ENCODE measurements around the gene MARVELD3.
A peak's percentile ranks its signal among the peaks of the same experiment; 100 is the strongest.
"Not testable (repeated sequence)": the region's sequence is repeated elsewhere in the genome, so short reads cannot be mapped to it uniquely, and the experiment has no call there.

Gene MARVELD3

DNA sequence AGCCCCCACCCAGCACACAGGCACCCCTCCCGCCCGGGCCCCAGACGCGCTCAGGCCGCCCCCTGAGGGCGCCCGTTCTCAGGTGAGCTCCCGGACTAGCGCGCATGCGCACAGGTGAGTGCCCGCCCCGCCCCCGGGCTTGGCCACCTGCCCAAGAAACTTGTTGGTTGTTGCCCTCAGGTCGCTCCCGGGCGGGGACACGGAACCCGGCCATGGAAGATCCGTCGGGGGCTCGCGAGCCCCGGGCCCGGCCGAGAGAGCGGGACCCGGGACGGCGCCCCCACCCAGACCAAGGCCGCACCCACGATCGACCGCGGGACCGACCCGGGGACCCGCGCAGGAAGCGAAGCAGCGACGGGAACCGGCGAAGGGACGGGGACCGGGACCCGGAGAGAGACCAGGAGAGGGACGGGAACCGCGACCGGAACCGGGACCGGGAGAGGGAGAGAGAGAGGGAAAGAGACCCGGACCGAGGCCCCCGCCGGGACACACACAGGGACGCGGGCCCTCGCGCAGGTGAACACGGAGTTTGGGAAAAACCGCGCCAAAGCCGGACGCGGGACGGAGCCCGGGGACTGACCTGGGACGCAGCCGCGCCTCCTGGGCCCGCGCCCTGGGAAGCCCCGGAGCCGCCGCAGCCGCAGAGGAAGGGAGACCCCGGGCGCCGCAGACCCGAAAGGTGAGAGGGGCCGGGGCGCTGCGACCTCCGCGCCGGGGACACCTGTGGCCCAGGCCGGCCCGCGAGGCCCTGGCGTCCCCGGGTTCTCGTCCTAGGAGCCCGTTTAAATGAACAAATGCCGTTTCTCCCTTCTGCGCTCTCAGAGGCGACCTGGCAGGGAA lies at the start of gene MARVELD3:
Gene MARVELD3 (plus strand): TSS at position 167 of the 840 bp plus-strand sequence. CDS start 46 bp downstream, at position 213.
- DNase-seq (ENCODE audit: low read depth in 2 of 2) = no peak

GRCh38 chr16:71576971-71577370 lies 49.0 kb upstream of the MARVELD3 start, which contains the start of gene TAT:
TSS of gene TAT (minus strand) at chr16:71577092. CDS start at chr16:71576415, 677 bp downstream.
- no peak for DNase-seq (ENCODE audit: low read depth in 2 of 2)

DNA sequence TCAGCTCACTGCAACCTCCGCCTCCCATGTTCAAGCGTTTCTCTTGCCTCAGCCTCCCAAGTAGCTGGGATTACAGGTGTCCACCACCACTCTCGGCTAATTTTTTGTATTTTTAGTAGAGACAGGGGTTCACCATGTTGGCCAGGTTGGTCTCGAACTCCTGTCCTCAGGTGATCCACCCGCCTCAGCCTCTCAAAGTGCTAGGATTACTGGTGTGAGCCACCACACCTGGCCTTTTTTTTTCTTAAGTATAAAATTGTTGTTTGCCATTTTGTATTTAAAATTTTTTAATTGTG lies 43.5 kb upstream of the MARVELD3 start:
- not testable (repeated sequence) for DNase-seq (ENCODE audit: low read depth in 2 of 2)

- no peak for DNase-seq (ENCODE audit: low read depth in 2 of 2)
Measured at GRCh38 chr16:71584543-71585317, 41.3 kb upstream of the MARVELD3 start.

DNA sequence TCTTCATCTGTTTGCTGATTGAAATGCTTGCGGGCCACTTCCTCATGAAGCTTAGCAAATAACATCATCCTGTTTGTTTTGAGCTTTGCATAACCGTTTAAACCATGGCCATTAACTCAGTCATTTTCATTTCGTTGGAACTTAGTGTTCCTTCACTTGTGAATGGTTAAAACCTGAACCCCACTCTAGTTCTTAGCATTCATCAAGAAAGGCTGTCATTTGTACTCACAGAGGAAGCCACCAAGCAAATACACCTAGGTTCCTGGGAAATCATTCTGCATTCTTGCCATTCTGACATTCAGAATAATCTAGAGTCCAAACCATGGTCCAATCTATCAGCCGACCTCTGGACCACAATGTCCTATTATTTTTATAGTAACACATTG lies 40.7 kb upstream of the MARVELD3 start:
- no peak for DNase-seq (ENCODE audit: low read depth in 2 of 2)

DNA sequence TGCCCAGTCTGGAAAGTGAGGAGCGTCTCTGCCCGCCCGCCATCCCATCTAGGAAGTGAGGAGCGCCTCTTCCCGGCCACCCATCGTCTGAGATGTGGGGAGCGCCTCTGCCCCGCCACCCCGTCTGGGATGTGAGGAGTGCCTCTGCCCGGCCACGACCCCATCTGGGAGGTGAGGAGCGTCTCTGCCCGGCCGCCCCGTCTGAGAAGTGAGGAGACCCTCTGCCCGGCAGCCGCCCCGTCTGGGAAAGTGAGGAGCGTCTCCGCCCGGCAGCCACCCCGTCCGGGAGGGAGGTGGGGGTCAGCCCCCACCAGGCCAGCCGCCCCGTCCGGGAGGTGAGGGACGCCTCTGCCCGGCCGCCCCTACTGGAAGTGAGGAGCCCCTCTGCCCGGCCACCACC lies 36.6 kb upstream of the MARVELD3 start:
- DNase-seq (ENCODE audit: low read depth in 2 of 2) = not testable (repeated sequence)

GRCh38 chr16:71590071-71590470 lies 35.9 kb upstream of the MARVELD3 start:
- not testable (repeated sequence) for DNase-seq (ENCODE audit: low read depth in 2 of 2)

- DNase-seq (ENCODE audit: low read depth in 2 of 2) = no peak
Measured at GRCh38 chr16:71590584-71590983, 35.4 kb upstream of the MARVELD3 start.

GRCh38 chr16:71591917-71592316 lies 34.1 kb upstream of the MARVELD3 start:
- DNase-seq (ENCODE audit: low read depth in 2 of 2) = no peak

DNA sequence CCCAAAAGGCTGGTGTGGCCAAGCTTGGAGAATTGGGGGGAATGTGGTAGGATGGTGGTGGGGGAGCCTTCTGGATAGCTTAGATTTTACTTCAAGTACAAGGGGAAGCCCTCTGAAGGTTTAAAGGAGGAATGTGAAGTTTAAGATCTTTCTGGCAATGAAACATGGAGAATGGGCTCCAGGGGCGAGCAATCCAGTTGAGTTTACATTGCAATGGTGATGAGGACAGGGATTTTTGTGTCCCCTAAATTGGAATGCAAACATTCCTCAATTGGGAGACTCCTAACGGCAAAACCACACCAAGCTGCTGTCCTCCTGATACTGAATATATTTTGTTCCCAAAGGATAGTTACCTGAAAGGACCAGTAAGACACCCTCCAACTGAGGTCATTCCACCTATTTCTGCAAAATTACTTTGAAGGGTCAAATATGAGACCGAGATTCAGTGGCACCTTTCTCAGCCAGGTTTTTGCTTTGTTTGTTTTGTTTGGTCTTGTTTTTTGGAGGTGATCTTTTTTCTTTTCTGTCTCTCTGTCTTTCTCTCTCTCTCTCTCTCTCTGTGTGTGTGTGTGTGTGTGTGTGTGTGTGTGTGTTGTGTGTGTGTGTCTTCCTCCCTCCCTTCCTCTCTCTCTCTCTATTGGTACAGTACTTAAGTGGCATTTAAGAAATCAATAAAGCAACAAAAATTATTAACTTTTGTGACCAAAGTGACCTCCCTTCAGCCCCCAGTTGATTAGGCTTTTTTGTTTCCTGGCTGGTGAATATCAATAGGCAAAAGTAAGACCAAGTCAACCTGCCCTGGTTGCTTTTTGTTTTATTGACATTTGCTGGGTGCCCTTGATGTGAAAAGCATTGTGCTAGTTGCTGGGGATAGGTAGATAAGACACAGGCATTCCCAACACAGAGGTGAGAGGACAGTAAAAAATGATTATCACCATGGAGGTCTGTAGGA lies 32.7 kb upstream of the MARVELD3 start:
- no peak for DNase-seq (ENCODE audit: low read depth in 2 of 2)

DNA sequence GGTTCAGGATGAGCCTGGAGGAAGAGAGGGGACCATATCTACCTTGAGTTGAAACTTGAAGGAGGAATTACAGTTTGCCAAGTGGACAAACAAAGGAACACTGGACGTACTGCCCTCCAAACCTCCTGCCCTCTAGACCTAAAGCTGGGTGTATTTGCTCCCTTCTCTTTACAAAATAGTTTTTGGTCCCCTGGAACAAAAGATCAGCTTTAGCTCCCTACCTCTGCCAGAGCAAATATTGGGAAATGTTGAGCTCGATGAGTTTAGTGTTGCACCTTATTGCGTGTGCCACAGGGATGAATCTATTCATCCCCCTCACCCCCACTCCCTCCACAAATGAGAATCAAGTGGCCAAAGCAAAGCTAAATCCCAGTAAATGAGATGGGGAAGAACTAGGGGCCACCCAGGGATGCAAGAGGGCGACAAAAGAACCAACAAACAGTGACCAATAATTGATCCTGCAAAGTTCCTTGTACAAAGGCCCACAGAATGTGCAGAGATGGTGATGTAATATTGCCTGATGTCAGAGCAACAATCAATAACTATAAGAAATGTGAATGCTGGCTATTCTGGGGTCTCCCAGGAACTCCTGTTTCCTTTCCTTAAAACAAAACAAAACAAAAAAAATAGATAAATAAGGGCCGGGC lies 31.9 kb upstream of the MARVELD3 start:
- no peak for DNase-seq (ENCODE audit: low read depth in 2 of 2)

DNA sequence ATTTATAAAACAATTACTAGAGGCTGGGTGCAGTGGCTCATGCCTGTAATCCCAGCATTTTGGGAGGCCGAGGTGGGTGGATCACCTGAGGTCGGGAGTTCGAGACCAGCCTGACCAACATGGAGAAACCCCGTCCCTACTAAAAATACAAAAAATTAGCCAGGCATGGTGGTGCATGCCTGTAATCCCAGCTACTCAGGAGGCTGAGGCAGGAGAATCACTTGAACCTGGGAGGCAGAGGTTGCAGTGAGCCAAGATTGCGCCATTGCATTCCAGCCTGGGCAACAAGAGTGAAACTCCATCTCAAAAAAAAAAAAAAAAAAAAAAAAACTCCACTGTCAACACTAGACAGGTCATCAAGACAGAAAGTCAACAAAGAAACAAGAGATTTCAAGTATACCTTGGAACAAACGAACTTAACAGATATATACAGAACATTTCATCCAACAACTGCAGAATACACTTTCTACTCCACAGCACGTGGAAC lies 30.6 kb upstream of the MARVELD3 start:
- DNase-seq (ENCODE audit: low read depth in 2 of 2) = not testable (repeated sequence)

DNA sequence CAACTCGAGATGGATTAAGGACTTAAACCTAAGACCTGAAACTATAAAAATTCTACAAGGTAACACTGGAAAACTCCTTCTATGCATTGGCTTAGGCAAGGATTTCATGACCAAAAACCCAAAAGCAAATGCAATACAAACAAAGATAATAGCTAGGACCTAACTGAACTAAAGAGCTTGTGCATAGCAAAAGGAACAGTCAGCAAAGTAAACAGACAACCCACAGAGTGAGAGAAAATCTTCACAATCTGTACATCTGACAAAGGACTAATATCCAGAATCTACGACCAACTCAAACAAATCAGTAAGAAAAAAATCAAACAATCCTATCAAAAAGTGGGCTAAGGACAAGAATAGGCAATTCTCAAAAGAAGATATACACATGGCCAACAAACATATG lies 27.6 kb upstream of the MARVELD3 start:
- not testable (repeated sequence) for DNase-seq (ENCODE audit: low read depth in 2 of 2)

DNA sequence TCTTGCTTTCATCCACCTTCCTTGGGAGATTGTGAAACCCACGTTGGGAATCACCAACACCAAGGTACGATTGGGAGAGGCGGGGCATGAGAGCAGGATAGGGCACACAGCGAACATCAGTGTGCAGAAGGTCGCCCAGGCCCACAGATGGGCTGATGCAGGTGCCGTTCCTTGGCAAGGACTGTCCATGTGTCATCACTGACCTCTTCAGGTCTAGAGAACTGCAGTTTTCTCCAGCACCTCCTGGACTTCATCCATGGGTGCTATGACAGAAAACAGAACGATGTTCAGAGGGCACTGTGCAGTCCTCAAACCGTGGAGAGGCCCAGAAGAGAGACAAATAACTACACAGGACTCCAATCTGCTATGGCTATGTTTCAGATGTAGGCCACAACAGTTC lies 25.2 kb upstream of the MARVELD3 start:
- DNase-seq (ENCODE audit: low read depth in 2 of 2) = no peak

- no peak for DNase-seq (ENCODE audit: low read depth in 2 of 2)
Measured at GRCh38 chr16:71609066-71609465, 16.9 kb upstream of the MARVELD3 start.

DNA sequence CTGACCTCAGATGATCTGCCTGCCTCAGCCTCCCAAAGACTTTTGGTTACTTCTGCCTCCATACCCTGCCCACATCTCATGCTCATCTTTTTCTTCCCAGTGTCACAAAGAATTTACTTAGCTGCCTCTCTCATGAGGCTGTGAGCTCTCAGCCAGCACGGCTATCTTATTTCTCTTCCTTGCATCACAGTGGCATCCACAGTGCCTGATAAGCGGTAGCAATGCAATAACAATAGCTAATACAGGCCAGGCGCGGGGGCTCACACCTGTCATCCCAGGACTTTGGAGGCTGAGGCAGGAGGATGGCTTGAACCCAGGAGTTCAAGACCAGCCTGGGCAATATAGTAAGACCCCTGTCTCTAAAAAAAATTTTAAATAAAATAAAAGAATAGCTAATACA lies 15.5 kb upstream of the MARVELD3 start:
- DNase-seq (ENCODE audit: low read depth in 2 of 2) = no peak

DNA sequence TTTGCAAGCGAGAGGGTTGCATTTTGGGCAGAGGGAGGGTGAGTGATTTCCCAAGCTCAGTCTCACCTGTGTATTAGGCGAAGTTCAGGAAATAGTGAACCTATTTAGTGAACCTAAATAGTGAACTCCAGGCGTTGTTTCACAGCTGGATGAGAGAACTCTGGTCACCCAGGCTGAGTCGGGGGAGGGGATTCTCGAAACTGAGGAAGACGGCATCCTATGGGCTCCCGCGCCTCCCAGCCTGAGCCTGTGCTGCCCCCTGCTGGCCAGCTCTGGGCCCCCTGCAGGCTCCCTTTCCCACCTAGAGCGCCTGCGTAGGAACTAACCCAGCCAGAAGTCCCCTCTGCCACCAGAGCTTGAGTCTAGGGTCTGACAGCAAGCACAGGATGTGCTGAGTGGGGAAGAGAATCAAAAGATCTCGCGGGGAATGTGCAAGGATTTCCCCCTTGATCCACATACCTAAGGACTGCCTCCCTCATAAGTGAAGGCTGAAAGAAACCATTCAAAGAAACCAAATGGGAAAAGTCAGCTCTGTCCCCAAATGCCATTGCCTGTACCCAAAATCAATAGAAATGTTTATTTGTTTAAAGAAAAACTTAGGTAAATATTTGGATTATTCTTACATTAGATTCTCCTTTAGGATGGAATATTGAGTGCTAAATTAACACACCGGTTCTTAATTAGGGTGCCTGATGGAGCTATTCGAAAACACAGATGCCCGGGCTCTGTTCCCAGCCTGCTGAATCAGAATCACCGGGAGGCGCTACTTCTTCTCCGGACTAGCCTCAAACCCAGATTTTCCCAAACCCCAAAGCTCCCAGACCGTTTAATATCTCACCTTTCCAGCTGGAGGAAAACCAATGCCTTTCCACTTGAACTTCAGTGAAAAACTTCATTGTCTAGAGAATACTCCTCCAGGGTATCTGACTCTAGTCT lies 14.8 kb upstream of the MARVELD3 start:
- DNase-seq (ENCODE audit: low read depth in 2 of 2) = peak; percentile 74 to 76

- DNase-seq (ENCODE audit: low read depth in 2 of 2) = not testable (repeated sequence)
Measured at GRCh38 chr16:71614956-71615355, 11.0 kb upstream of the MARVELD3 start.

DNA sequence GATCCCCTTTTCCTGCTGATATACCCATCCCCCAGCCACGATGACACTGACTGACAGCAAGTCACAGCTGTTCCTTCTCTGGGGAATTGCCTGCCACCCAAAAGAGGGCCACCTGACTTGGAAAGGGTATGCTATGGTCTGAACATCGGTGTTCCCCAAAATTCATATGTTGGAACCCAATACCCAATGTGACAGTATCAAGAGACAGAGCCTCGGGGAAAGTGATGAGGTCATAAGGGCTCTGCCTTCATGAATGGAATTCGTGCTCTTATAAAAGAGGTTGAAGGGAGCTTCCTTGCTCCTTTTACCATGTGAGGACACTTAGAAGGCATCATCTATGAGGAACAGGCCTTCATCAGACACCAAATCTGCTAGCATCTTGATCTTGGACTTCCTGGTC lies 7.6 kb upstream of the MARVELD3 start:
- DNase-seq (ENCODE audit: low read depth in 2 of 2) = no peak

DNA sequence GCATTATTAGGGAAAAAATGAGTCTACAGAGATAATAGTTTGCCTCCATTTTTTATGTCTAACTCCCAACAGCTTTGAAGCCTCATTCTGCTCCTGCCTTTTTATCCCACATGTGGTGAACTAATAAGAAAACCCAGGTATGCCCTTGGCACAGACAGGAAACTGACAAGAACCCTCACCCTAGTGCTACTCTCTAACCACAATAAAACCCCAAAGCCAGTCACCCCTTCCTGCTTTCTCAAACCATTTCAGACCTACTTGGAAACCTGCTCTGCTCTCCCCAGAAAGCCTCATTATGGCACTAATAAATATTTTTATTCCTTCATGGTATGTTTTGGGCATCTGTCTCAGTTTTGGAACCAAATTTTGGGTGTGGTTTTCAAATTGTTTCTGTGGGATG lies 3.9 kb upstream of the MARVELD3 start:
- DNase-seq (ENCODE audit: low read depth in 2 of 2) = no peak

Data from activated CD4-positive, alpha-beta T cell treated with anti-CD3 and anti-CD28 coated beads for 24 hours (primary cell).